Kidney epithelial cell (primary cell): ENCODE data around the gene TAS2R3. TPM values are rescaled to one million over a fixed set of nuclear protein-coding genes. Genes with fewer than 3 reads are reported as not detected.
"Not testable (repeated sequence)": the region's sequence is repeated elsewhere in the genome, so short reads cannot be mapped to it uniquely, and the experiment has no call there.

Experiments
- DNase-seq: peaks from one replicate; pipeline ENCODE4 v3.0.0-alpha.2; 2010; ENCODE audit warnings: low read depth
- H3K27me3 ChIP-seq: 2 replicates; pipeline ENCODE4 v1.6.0; 2011; ENCODE audit warnings: low read length; ENCODE audit not compliant: control insufficient read depth, insufficient read depth
- H3K36me3 ChIP-seq: 2 replicates; pipeline ENCODE4 v1.5.1; 2011; ENCODE audit warnings: low read length; ENCODE audit not compliant: control insufficient read depth, insufficient read depth
- H3K4me3 ChIP-seq: 2 replicates; pipeline ENCODE4 v1.5.1; 2011; ENCODE audit warnings: low read depth, mild to moderate bottlenecking, control low read depth, low read length
- total RNA-seq: library from RNA; depleted of rRNA; stranded (reverse); fragments of >200 nt; gene quantifications from 2 replicates; pipeline ENCODE4 v1.2.3, GENCODE V29; 2015
- TF ChIP-seq, protein P1 (sequence below): IDR thresholded peaks from 2 replicates; pipeline ENCODE4 v1.5.1; 2011; ENCODE audit warnings: mild to moderate bottlenecking, moderate library complexity, low read length, control low read depth, inconsistent platforms; ENCODE audit not compliant: insufficient read depth, poor library complexity, severe bottlenecking

TAS2R3 gene
- total RNA-seq, 1 donor from 2014 or later, result 0.29 TPM

GRCh38 chr7:141754939-141755338 lies 9.0 kb upstream of the TAS2R3 start:
- Histone ChIP-seq H3K36me3 (peaks cover 2% of the 10 kb centered on the region), H3K27me3 (no peaks in the 10 kb centered on the region), H3K4me3 (no peak overlapping the region)
- DNase-seq, result no peak
- TF ChIP-seq, protein P1, sequence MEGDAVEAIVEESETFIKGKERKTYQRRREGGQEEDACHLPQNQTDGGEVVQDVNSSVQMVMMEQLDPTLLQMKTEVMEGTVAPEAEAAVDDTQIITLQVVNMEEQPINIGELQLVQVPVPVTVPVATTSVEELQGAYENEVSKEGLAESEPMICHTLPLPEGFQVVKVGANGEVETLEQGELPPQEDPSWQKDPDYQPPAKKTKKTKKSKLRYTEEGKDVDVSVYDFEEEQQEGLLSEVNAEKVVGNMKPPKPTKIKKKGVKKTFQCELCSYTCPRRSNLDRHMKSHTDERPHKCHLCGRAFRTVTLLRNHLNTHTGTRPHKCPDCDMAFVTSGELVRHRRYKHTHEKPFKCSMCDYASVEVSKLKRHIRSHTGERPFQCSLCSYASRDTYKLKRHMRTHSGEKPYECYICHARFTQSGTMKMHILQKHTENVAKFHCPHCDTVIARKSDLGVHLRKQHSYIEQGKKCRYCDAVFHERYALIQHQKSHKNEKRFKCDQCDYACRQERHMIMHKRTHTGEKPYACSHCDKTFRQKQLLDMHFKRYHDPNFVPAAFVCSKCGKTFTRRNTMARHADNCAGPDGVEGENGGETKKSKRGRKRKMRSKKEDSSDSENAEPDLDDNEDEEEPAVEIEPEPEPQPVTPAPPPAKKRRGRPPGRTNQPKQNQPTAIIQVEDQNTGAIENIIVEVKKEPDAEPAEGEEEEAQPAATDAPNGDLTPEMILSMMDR, result peak; percentile 34

DNA sequence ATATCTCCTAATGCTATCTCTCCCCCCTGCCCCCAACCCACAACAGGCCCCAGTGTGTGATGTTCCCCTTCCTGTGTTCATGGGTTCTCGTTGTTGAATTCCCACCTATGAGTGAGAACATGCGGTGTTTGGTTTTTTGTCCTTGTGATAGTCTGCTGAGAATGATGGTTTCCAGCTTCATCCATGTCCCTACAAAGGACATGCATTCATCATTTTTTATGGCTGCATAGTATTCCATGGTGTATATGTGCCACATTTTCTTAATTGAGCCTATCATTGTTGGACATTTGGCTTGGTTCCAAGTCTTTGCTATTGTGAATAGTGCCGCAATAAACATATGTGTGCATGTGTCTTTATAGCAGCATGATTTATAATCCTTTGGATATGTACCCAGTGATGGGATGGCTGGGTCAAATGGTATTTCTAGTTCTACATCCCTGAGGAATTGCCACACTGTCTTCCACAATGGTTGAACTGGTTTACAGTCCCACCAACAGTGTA lies 6.2 kb downstream of the TAS2R3 start:
- H3K4me3 ChIP-seq, H3K36me3 ChIP-seq, H3K27me3 ChIP-seq, DNase-seq: not testable (repeated sequence)

DNA sequence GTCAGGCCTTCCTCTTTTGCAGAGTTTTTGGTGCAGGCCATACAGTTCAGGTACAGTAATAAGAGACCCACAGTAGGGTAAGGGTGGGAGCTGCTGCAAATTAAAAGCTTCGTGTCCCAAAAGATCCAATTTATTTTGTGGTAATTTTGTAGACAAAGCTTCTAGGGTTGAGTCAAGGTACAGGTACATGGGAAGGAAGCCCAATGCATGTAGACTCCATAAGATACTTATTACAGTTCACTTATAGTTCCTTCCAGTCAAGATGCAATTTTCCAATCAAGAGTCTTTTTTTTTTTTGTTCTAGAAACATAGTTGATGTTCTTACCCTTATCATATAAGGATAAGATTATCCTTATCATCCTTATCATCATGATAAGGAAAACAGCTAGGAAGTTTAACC lies 12.5 kb downstream of the TAS2R3 start, which contains the start of gene TAS2R4:
Gene TAS2R4 (plus strand): TSS at position 301 of the 400 bp plus-strand sequence. CDS start 1,815 bp downstream, outside the sequence.
- TF ChIP-seq, protein P1, result no peak
- DNase-seq, result no peak
- no peaks in the 10 kb centered on the region for H3K27me3 ChIP-seq
- H3K36me3 ChIP-seq, result no peaks in the 10 kb centered on the region
- no peak within 1 kb of the TSS for H3K4me3 ChIP-seq

GRCh38 chr7:141785706-141786552 lies 22.0 kb downstream of the TAS2R3 start:
- DNase-seq, result no peak
- Histone ChIP-seq H3K36me3 (no peaks in the 10 kb centered on the region), H3K4me3 (no peak overlapping the region), H3K27me3 (no peaks in the 10 kb centered on the region)
- TF ChIP-seq, protein P1, result peak; percentile 78

DNA sequence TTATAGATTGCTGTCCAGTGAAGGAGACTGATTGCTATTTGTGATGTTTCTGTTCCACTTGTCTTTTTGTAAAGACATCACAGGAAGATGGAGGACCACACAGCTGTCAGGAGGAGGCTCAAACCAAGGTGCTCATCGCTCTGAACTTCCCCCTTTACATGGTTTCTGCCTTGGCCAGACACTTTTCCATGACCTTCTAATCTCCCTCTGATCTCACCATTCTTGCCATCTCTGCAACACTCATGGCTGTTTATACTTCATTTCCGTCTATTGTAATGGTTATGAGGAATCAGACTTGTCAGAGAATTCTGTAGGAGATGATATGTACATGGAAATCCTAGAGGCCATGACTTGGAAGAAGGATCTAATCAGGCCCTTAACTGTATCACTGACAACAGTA lies 24.4 kb downstream of the TAS2R3 start:
- no peak for DNase-seq
- no peaks in the 10 kb centered on the region for H3K36me3 ChIP-seq
- H3K27me3 ChIP-seq, result no peaks in the 10 kb centered on the region
- no peak overlapping the region for H3K4me3 ChIP-seq
- TF ChIP-seq, protein P1, result no peak

DNA sequence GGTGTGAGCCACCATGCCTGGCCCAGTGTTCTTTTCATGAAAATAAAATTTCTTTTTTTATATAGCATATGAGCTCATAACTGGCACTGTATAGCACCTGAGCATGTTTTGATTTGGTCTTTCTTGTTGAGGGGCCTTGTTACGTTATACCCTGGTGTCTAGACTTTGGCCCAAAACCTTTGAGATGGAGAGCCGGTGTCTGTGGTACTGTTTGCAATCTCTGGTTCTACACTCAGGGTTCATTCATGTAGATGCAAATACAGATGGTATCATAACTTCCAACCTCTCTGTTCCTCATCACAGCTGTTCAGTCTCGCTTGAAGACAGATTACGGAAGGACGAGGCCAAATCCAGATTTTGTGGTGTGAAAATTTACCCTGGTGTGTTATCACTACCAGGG lies 26.0 kb downstream of the TAS2R3 start, which contains the start of gene TAS2R5:
Gene TAS2R5 (plus strand): TSS at position 301 of the 400 bp plus-strand sequence. CDS start 145 bp downstream, outside the sequence.
- no peak for DNase-seq
- no peak within 1 kb of the TSS for H3K4me3 ChIP-seq

More for the DNA sequence above, 26.0 kb downstream of the TAS2R3 start, which contains the start of gene TAS2R5:
- TF ChIP-seq, protein P1, result no peak
- no peaks in the 10 kb centered on the region for H3K36me3 ChIP-seq
- no peaks in the 10 kb centered on the region for H3K27me3 ChIP-seq
